GM12892 (cell line): ENCODE results near the gene LMF1.

ENCODE experiments used
- POLR2A ChIP-seq: IDR thresholded peaks from 2 replicates; pipeline ENCODE4 v1.6.1; 2011; ENCODE audit warnings: low read depth, low read length, control low read depth
- POLR2AphosphoS5 ChIP-seq: IDR thresholded peaks from 2 replicates; pipeline ENCODE4 v1.6.1; 2011; ENCODE audit warnings: low read depth, low read length, control low read depth
- TAF1 ChIP-seq: IDR thresholded peaks from 2 replicates; pipeline ENCODE4 v1.6.1; 2011; ENCODE audit warnings: low read depth, mild to moderate bottlenecking, control low read depth, low read length, borderline replicate concordance

DNA sequence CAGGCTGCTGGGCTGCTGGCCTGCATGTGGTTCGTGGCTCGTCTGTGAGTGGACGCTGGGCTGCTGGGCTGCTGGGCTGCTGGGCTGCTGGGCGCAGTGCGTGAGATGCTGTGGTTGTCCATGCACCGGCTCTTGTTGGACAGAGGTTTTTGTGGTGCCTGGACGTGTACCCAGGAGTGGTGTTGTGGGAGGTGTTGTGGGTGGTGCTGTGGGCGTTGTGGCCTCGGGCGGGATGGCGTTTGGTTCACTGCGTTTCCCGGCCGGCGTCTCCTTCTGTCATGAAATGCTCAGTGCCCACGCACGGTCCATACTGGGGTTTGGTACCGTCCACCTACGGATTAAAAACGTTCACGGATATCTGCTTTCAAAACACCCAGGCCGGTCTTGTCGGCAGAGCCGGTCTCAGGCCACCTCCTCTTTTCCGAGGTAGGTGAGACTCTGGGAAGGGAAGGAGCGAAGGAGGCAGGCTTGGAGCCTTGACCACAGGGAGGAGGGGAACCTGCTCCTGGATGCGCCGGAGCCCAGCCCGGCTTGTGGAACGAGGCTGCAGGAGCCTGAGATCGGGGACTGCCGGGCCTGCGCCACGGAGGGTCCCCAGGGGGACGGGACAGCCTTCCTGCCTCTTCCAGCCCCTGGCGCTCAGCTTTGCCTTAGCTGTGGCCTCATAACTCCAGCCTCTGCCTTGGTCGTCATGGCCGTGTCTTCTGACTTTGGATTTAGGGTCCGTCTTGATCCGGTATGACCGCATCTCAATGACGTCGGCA, 140.5 kb downstream of the LMF1 start:
- TF ChIP-seq POLR2AphosphoS5 = no peak
- TF ChIP-seq POLR2A = no peak
- TF ChIP-seq TAF1 = no peak
